Prostate gland (tissue), 2 donors: Measurements from ENCODE around the gene SFT2D1.

ENCODE experiments used
- POLR2A ChIP-seq: fragments of 450-650 bp; IDR thresholded peaks from one replicate; pipeline ENCODE4 v1.6.1; 2016; ENCODE audit warnings: antibody characterized with exemption, mild to moderate bottlenecking
- TF ChIP-seq, protein P1 (sequence below), 4 experiments: fragments of 200-600 bp in 2 of 4; fragments of 450-650 bp in 2 of 4; sonication (generic) in 2 of 4; IDR thresholded peaks; 1 replicate in 3 of 4; 2 replicates in 1 of 4; pipeline ENCODE4 v1.5.1; 2016 to 2019; ENCODE audit warnings: antibody characterized with exemption in 4 of 4, mild to moderate bottlenecking in 2 of 4, moderate library complexity in 2 of 4

- TF ChIP-seq, protein P1, sequence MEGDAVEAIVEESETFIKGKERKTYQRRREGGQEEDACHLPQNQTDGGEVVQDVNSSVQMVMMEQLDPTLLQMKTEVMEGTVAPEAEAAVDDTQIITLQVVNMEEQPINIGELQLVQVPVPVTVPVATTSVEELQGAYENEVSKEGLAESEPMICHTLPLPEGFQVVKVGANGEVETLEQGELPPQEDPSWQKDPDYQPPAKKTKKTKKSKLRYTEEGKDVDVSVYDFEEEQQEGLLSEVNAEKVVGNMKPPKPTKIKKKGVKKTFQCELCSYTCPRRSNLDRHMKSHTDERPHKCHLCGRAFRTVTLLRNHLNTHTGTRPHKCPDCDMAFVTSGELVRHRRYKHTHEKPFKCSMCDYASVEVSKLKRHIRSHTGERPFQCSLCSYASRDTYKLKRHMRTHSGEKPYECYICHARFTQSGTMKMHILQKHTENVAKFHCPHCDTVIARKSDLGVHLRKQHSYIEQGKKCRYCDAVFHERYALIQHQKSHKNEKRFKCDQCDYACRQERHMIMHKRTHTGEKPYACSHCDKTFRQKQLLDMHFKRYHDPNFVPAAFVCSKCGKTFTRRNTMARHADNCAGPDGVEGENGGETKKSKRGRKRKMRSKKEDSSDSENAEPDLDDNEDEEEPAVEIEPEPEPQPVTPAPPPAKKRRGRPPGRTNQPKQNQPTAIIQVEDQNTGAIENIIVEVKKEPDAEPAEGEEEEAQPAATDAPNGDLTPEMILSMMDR (IDR thresholded peaks at IDR 0.05): no peak
- no peak for TF ChIP-seq POLR2A
These were observed 46.1 kb downstream of the SFT2D1 start for GRCh38 chr6:166296035-166296883.
